Transverse colon (tissue), 3 donors: ENCODE data around the gene SMARCA1.
"Not testable (repeated sequence)": the region's sequence is repeated elsewhere in the genome, so short reads cannot be mapped to it uniquely, and the experiment has no call there.

Experiments
- POLR2A ChIP-seq: fragments of 450-650 bp; IDR thresholded peaks from one replicate; pipeline ENCODE4 v1.6.1; 2016; ENCODE audit warnings: antibody characterized with exemption, mild to moderate bottlenecking, moderate library complexity
- POLR2AphosphoS5 ChIP-seq, 3 donors: sonication (generic); formaldehyde crosslinking; IDR thresholded peaks; one replicate each; pipeline ENCODE4 v1.6.1; 2016; ENCODE audit warnings: antibody characterized with exemption in 3 of 3

GRCh38 chrX:129564345-129564744 is 41.1 kb upstream of the SMARCA1 start:
- TF ChIP-seq POLR2A; POLR2AphosphoS5 (IDR thresholded peaks at IDR 0.05): not testable (repeated sequence)
